Cardiac septum (tissue), 1 donor: Measurements from ENCODE around the gene CCDC18. TPM values are rescaled to one million over a fixed set of nuclear protein-coding genes. Genes with fewer than 3 reads are reported as not detected.

Experiments
- total RNA-seq: library from RNA; stranded (reverse); fragmentation: NEBNext Ultra II Directional; extraction: Animal tissue kit (Norgen Biotek cat#: 25700); gene quantifications from one replicate; pipeline ENCODE4 v1.2.1, GENCODE V29; 2021
- donor health status: DM: no; HTN: no; CAD: no.

CCDC18 gene
- total RNA-seq, 1 donor from 2014 or later = 2.3 TPM

Other genes with a start within 250 kb of the CCDC18 start
- 7.5 TPM for gene DIPK1A, start 219.3 kb upstream of the CCDC18 start, total RNA-seq
- gene MTF2, start 101.4 kb upstream of the CCDC18 start, total RNA-seq = 7.0 TPM
- gene TMED5, start 311 bp upstream of the CCDC18 start, total RNA-seq = 42.2 TPM
- 41.2 TPM for gene DR1, start 165.2 kb downstream of the CCDC18 start, total RNA-seq